HEK293T (cell line): ENCODE results near the gene TMEM117.

Experiments used
- SUZ12 ChIP-seq: fragments of 450-650 bp; IDR thresholded peaks from 2 replicates; pipeline ENCODE4 v1.6.1; 2016; ENCODE audit warnings: mild to moderate bottlenecking
- ZNF384 ChIP-seq: fragments of 450-650 bp; IDR thresholded peaks from 2 replicates; pipeline ENCODE4 v1.6.1; 2016

DNA sequence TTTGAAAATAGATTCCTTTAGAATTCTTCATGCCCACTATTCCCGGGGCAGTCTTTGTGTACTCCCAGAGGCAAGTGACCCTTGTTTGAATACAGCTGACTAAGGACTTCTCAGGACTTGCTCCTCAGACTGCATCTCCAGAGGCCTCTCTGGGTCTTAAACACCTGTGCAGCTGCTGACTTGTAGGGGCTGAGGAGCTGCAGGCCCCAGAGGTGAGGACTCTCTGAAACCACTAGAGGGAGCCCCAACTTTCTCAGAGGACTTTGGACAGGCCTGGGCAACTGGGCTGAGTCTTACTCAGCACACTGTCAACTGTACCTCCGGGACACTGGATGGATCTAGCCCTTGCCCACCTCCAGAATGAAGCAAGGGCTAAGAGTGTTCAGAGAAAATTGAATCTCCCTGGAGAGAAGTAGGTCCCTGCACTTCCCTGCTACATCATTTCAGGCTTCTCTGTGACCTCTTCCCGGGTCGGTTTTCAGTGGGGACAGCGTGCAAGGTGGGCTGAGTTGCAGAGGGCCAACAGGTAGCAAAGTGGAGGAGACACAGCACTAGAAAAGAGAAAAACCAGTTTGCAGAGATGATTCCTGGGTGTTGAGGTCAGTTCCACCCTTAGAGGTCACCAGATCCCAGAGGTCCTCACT is 164.6 kb downstream of the TMEM117 start:
- no peak for TF ChIP-seq SUZ12
- no peak for TF ChIP-seq ZNF384
